GM18870 (cell line): ENCODE measurements around the gene PLEKHM2.

Experiments used
- ATAC-seq: cut with Tn5 transposase; IDR thresholded peaks from one replicate; pipeline ENCODE4 v1.9.1; 2021; ENCODE audit warnings: moderate library complexity; ENCODE audit not compliant: unreplicated experiment

PLEKHM2 gene

GRCh38 chr1:15737324-15738319 lies 53.5 kb downstream of the PLEKHM2 start:
- ATAC-seq, result no peak

- no peak for ATAC-seq
Measured at GRCh38 chr1:15738416-15739113, 54.4 kb downstream of the PLEKHM2 start.

GRCh38 chr1:15739259-15739658 lies 55.1 kb downstream of the PLEKHM2 start:
- ATAC-seq, result no peak

GRCh38 chr1:15739745-15740144 lies 55.6 kb downstream of the PLEKHM2 start:
- ATAC-seq, result no peak

GRCh38 chr1:15740924-15741850 lies 57.1 kb downstream of the PLEKHM2 start:
- ATAC-seq, result no peak

GRCh38 chr1:15742339-15742801 lies 58.2 kb downstream of the PLEKHM2 start, which contains the start of gene TMEM82:
TMEM82 (plus strand) TSS chr1:15742499; CDS start chr1:15742560, 61 bp downstream.
- no peak for ATAC-seq

GRCh38 chr1:15744122-15744679 lies 60.1 kb downstream of the PLEKHM2 start:
- ATAC-seq, result no peak

- no peak for ATAC-seq
Measured at GRCh38 chr1:15747378-15747777, 63.3 kb downstream of the PLEKHM2 start.

- no peak for ATAC-seq
Measured at GRCh38 chr1:15748264-15748663, 64.1 kb downstream of the PLEKHM2 start.

GRCh38 chr1:15748690-15749398 lies 64.7 kb downstream of the PLEKHM2 start:
- no peak for ATAC-seq

GRCh38 chr1:15749399-15750291 lies 65.5 kb downstream of the PLEKHM2 start:
- ATAC-seq, result no peak

GRCh38 chr1:15750924-15751323 lies 66.8 kb downstream of the PLEKHM2 start:
- ATAC-seq, result no peak

GRCh38 chr1:15751717-15752116 lies 67.6 kb downstream of the PLEKHM2 start:
- no peak for ATAC-seq

GRCh38 chr1:15753776-15754175 lies 69.7 kb downstream of the PLEKHM2 start:
- no peak for ATAC-seq

- no peak for ATAC-seq
Measured at GRCh38 chr1:15755021-15755645, 71.0 kb downstream of the PLEKHM2 start.

GRCh38 chr1:15755646-15756040 lies 71.5 kb downstream of the PLEKHM2 start:
- ATAC-seq, result no peak

GRCh38 chr1:15756143-15757015 lies 72.3 kb downstream of the PLEKHM2 start:
- no peak for ATAC-seq
